ENCODE measurements around the gene CCDC181. TPM values are rescaled to one million over a fixed set of nuclear protein-coding genes. Genes with fewer than 3 reads are reported as not detected.

Gene CCDC181
- total RNA-seq, 1 experiment from 2014 or later = 0.39 TPM

DNA sequence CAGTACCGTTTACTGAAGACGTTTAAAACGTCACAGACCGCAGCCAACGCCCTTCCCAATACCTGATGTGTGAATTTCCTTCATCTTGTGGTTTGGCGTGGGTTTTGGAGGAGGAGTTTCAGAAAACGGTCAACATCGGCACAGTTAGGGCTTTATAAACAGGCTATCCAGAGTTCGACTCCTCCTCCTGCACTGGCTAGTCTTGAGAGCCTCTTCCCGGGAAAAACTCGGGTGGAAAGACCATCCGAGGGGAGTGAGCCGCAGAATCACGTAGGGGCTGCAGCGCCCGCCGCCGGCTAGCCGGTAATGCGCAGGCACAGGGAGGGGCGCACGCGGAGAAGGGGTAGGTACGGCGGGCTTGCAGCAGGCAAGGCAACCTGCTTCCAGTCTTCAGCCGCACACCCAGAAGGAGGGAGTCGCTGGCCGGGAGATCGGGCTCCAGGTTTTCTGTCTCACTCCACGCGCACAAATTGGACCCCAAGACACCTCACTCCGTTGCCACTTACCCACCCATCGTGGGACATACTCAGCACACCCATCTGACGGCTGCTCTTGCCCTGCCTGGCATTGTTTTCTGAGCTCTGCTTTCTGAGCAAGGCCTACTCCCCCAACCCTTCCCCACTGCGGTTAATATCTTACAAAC is 33.0 kb upstream of the CCDC181 start:
- peak overlapping the region; percentile 75 for H3K27ac ChIP-seq (ENCODE audit: low read length)
- ATAC-seq (peak; percentile 91), DNase-seq (ENCODE audit: low read depth, low spot score) (peak; percentile 7)
- BruUV-seq (replicated peaks) = no TSS peak
- CTCF ChIA-PET = no interaction called here
- peak overlapping the region; percentile 46 to 75 for H3K4me3 ChIP-seq (ENCODE audit: low read depth in 2 of 2, low read length in 2 of 2)
- no peaks in the 10 kb centered on the region; the same call in 1 of the 2 replicates for H3K36me3 ChIP-seq (ENCODE audit: control insufficient read depth, insufficient read depth, low read length)
- POLR2A ChIA-PET = no interaction called here
- no peaks in the 10 kb centered on the region for H3K27me3 ChIP-seq (ENCODE audit: control insufficient read depth, insufficient read depth, low read length)
- intact Hi-C loops (cut with micrococcal nuclease; ENCODE audit: unreplicated experiment) (no loop called here), in situ Hi-C loops (cut with HindIII; ENCODE audit: low pct_unique_long_range_greater_than_20kb, low sequenced_read_pairs) (no loop called here)
- peaks cover 16% of the 10 kb centered on the region; the same call in 1 of the 2 replicates for H3K9me3 ChIP-seq (ENCODE audit: control insufficient read depth, insufficient read depth, low read depth, low read length)
- TF ChIP-seq, protein P1, sequence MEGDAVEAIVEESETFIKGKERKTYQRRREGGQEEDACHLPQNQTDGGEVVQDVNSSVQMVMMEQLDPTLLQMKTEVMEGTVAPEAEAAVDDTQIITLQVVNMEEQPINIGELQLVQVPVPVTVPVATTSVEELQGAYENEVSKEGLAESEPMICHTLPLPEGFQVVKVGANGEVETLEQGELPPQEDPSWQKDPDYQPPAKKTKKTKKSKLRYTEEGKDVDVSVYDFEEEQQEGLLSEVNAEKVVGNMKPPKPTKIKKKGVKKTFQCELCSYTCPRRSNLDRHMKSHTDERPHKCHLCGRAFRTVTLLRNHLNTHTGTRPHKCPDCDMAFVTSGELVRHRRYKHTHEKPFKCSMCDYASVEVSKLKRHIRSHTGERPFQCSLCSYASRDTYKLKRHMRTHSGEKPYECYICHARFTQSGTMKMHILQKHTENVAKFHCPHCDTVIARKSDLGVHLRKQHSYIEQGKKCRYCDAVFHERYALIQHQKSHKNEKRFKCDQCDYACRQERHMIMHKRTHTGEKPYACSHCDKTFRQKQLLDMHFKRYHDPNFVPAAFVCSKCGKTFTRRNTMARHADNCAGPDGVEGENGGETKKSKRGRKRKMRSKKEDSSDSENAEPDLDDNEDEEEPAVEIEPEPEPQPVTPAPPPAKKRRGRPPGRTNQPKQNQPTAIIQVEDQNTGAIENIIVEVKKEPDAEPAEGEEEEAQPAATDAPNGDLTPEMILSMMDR (IDR thresholded peaks at IDR 0.05) = no peak
- no peak for TF ChIP-seq SIN3A (IDR thresholded peaks at IDR 0.05; ENCODE audit: borderline replicate concordance, insufficient read depth, low read depth, low read length)
- TF ChIP-seq TCF7L2 (IDR thresholded peaks at IDR 0.05; ENCODE audit: low read depth, low read length) = no peak
- TF ChIP-seq, protein P2, sequence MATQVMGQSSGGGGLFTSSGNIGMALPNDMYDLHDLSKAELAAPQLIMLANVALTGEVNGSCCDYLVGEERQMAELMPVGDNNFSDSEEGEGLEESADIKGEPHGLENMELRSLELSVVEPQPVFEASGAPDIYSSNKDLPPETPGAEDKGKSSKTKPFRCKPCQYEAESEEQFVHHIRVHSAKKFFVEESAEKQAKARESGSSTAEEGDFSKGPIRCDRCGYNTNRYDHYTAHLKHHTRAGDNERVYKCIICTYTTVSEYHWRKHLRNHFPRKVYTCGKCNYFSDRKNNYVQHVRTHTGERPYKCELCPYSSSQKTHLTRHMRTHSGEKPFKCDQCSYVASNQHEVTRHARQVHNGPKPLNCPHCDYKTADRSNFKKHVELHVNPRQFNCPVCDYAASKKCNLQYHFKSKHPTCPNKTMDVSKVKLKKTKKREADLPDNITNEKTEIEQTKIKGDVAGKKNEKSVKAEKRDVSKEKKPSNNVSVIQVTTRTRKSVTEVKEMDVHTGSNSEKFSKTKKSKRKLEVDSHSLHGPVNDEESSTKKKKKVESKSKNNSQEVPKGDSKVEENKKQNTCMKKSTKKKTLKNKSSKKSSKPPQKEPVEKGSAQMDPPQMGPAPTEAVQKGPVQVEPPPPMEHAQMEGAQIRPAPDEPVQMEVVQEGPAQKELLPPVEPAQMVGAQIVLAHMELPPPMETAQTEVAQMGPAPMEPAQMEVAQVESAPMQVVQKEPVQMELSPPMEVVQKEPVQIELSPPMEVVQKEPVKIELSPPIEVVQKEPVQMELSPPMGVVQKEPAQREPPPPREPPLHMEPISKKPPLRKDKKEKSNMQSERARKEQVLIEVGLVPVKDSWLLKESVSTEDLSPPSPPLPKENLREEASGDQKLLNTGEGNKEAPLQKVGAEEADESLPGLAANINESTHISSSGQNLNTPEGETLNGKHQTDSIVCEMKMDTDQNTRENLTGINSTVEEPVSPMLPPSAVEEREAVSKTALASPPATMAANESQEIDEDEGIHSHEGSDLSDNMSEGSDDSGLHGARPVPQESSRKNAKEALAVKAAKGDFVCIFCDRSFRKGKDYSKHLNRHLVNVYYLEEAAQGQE (IDR thresholded peaks at IDR 0.05; ENCODE audit: insufficient read depth in 1 of 2, low read depth in 2 of 2, low read length in 1 of 2) = no peak
- no peak for TF ChIP-seq POLR2AphosphoS5 (IDR thresholded peaks at IDR 0.05; ENCODE audit: low read depth, low read length)
- H3K4me1 ChIP-seq (ENCODE audit: control insufficient read depth, insufficient read depth, low read length) = peaks cover 12% of the 10 kb centered on the region

DNA sequence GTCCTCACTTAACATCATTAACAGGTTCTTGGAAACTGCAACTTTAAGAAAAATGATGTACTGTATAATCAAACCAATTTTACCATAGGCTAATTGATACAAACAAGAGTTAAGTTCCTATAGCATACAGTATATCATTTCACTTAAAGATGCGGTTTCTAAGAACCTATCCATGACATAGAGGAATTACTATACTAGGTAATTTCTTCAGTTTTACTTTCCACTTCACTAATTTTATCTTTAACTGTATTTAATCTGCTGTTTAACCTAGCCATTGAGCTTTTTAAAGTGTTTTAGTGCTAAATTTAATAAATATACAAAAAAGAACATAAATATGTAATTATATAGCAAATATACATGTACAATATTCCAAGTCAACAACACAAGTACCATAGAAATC is 30.2 kb upstream of the CCDC181 start:
- Histone ChIP-seq H3K4me1 (ENCODE audit: control insufficient read depth, insufficient read depth, low read length) (peaks cover 12% of the 10 kb centered on the region), H3K27ac (ENCODE audit: low read length) (no peak overlapping the region), H3K36me3 (ENCODE audit: control insufficient read depth, insufficient read depth, low read length) (no peaks in the 10 kb centered on the region), H3K4me3 (ENCODE audit: low read depth in 2 of 2, low read length in 2 of 2) (no peak overlapping the region), H3K9me3 (ENCODE audit: control insufficient read depth, insufficient read depth, low read depth, low read length) (peaks cover 16% of the 10 kb centered on the region; the same call in 1 of the 2 replicates), H3K27me3 (ENCODE audit: control insufficient read depth, insufficient read depth, low read length) (no peaks in the 10 kb centered on the region)
- ChIA-PET CTCF (no interaction called here), POLR2A (no interaction called here)
- no peak for DNase-seq (ENCODE audit: low read depth, low spot score)
- intact Hi-C loops (cut with micrococcal nuclease; ENCODE audit: unreplicated experiment) = no loop called here
- ATAC-seq = no peak
- TF ChIP-seq SIN3A (IDR thresholded peaks at IDR 0.05; ENCODE audit: borderline replicate concordance, insufficient read depth, low read depth, low read length) (no peak), TCF7L2 (IDR thresholded peaks at IDR 0.05; ENCODE audit: low read depth, low read length) (no peak), POLR2AphosphoS5 (IDR thresholded peaks at IDR 0.05; ENCODE audit: low read depth, low read length) (no peak)
- TF ChIP-seq, protein P2 (IDR thresholded peaks at IDR 0.05; ENCODE audit: insufficient read depth in 1 of 2, low read depth in 2 of 2, low read length in 1 of 2) = no peak
- TF ChIP-seq, protein P1 (IDR thresholded peaks at IDR 0.05) = no peak
- in situ Hi-C loops (cut with HindIII; ENCODE audit: low pct_unique_long_range_greater_than_20kb, low sequenced_read_pairs) = no loop called here
- BruUV-seq (replicated peaks) = no TSS peak

All from Panc1 (cell line).